Measurements from ENCODE around the gene APMAP.

DNA sequence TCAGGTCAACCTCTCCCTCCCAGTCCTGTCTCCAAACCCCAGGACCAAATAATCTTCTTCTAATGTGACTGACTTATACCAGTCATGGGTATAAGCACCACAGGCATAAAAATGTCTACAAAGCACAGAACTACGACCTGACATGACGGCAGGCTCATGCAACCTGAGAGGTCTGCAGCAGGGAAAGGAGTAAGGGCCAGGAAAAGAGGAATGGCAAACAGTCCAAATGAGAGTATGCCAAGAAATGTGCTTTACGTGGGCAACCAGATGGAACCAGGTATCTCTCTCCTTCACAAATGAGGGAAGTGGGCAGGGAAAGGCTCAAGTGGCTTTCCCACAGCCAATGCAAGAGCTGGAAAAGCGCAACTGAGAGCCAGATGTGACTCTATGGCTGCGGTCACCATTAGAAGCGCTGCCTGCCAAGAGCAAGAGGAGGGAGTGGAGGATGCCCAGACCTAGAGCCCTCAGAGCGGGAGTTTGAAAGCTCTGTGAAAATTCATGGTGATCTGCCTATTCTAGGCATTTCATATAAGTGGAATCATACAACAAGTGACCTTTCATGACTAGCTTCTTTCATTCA lies 6.0 kb downstream of the APMAP start:
- TF ChIP-seq, protein P1, sequence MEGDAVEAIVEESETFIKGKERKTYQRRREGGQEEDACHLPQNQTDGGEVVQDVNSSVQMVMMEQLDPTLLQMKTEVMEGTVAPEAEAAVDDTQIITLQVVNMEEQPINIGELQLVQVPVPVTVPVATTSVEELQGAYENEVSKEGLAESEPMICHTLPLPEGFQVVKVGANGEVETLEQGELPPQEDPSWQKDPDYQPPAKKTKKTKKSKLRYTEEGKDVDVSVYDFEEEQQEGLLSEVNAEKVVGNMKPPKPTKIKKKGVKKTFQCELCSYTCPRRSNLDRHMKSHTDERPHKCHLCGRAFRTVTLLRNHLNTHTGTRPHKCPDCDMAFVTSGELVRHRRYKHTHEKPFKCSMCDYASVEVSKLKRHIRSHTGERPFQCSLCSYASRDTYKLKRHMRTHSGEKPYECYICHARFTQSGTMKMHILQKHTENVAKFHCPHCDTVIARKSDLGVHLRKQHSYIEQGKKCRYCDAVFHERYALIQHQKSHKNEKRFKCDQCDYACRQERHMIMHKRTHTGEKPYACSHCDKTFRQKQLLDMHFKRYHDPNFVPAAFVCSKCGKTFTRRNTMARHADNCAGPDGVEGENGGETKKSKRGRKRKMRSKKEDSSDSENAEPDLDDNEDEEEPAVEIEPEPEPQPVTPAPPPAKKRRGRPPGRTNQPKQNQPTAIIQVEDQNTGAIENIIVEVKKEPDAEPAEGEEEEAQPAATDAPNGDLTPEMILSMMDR (IDR thresholded peaks at IDR 0.05): no peak
- TF ChIP-seq POLR2A (IDR thresholded peaks at IDR 0.05) (no peak), POLR2AphosphoS5 (IDR thresholded peaks at IDR 0.05) (no peak)

Measured in prostate gland (tissue), 2 donors.